Adrenal gland (tissue), 5 donors: ENCODE measurements around the gene RGS12.

Experiments used
- CTCF ChIP-seq, 6 experiments: fragments of 450-650 bp in 4 of 6; fragments of 200-600 bp in 2 of 6; sonication (generic) in 1 of 6; IDR thresholded peaks; 1 replicate in 5 of 6; 2 replicates in 1 of 6; pipeline versions ENCODE4 v1.5.1 to v1.8.0; 2016 to 2021; ENCODE audit warnings: antibody characterized with exemption in 6 of 6, mild to moderate bottlenecking in 2 of 6, moderate library complexity in 1 of 6
- POLR2A ChIP-seq, 2 donors: fragments of 450-650 bp; IDR thresholded peaks; one replicate each; pipeline ENCODE4 v1.6.1; 2017; ENCODE audit warnings: antibody characterized with exemption in 2 of 2, mild to moderate bottlenecking in 2 of 2, moderate library complexity in 1 of 2
- donor health status: DM: no; HTN: no; CAD: no.

DNA sequence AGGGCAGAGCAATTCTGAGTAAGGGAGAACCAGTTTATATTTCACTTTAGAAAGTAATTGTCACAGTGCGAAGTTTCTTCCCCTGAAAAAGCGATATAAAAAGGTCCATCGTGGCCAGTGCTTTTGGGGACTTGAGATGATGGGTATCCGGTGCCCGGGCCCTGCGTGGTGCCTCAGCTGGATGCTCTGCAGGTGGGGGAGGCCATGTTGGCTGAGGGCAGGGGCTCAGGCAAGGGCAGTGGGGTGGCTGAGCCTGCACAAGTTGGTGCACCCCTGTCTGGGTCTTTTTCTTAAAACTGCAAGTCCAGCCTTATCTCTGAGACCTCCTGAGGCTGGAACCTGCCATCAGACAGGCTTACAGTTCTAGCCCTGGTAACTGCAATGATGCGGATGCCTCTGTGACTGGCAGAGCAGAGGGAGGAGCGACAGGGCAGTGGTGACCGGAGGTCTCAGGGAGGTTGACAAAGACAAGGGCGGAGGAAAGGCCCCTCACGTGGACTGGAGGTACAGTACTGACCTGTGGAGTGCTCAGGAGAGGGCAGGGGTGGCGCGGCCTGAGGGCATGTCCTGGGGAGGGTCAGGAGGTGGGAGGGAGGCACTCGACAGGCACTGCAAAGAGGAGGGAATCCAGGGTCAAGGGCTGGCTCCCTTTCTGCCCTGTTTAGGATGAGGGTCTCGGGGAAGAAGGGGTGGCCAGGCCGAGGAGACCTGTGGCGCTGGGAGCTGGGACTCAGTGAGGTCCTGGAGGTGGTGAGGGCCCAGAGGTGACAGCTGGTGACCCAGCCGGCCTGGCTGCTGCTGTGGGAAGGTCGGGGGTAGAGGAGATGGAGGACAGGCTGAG, 1.8 kb downstream of the RGS12 start:
- no peak for TF ChIP-seq CTCF (IDR thresholded peaks at IDR 0.05)
- no peak for TF ChIP-seq POLR2A (IDR thresholded peaks at IDR 0.05)
